RKO (cell line): Measurements from ENCODE around the gene SNAP23.

Experiments
- DNase-seq: peaks from one replicate; pipeline ENCODE4 v3.0.0-alpha.2; 2016; ENCODE audit warnings: low spot score

The SNAP23 gene

GRCh38 chr15:42575188-42576039 is 80.0 kb downstream of the SNAP23 start, which contains the start of gene STARD9:
Gene STARD9 (plus strand): TSS chr15:42575606. CDS start chr15:42575716, 110 bp downstream.
- DNase-seq = peak; percentile 98

- DNase-seq = no peak
These were observed 80.7 kb downstream of the SNAP23 start for GRCh38 chr15:42576040-42576594.

- no peak for DNase-seq
These were observed 81.3 kb downstream of the SNAP23 start for GRCh38 chr15:42576776-42577175.

- DNase-seq = no peak
These were observed 82.1 kb downstream of the SNAP23 start for GRCh38 chr15:42577514-42578031.

GRCh38 chr15:42578984-42579537 is 83.6 kb downstream of the SNAP23 start:
- no peak for DNase-seq

DNA sequence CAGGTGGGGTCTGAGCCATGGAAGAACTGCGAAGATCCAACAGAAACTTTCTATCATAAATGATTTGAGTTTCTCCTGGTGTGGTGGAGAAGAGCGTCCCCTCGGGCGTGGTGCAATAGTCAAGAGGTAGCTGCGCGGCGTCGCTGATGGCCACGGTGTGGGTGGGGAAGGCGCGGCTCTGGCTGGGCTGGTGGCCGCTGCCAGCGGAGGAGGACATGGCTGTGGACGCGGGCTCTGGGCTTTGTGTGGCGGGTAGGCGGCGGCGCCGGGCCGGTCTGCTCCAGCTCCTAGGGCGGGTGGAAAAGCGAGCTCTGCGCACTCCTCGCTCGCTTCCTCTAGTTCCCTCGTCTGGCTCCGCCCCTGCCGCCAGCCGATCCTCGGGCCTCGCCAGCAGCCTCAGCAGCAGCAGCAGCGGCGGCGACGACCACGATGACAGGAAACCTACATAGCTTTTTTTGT is 85.9 kb downstream of the SNAP23 start:
- no peak for DNase-seq
